HG03457 (cell line): ENCODE measurements around the gene KRTAP10-2.

Experiments used
- ATAC-seq: cut with Tn5 transposase; IDR thresholded peaks from one replicate; pipeline ENCODE4 v1.9.1; 2021; ENCODE audit warnings: moderate number of reproducible peaks; ENCODE audit not compliant: unreplicated experiment

Gene KRTAP10-2

DNA sequence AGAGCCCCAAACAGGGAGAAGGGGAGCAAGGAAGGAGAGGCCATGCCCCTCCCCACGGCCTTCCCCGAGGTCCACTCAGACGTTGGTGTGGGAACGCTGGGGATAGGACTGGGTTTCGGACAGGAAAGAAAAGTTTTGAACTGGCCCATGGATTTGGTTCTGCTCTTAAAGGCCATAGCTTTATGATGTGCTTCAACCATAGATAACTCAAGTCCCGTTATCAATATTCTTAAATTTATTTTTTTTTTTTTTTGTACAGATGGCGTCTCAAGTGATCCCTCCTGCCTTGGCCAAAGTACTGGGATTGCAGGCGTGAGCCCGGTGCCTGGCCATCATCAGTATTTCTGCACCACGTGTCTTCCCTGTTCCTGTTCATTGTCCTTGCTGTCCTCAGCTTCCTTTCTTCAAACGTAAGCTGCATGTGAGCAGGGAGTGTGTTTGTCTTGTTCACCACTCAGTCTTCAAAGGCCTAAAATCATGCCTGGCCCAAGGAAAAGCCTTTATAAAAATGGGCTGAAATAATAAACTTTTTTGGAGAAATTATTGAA is 10.5 kb downstream of the KRTAP10-2 start:
- ATAC-seq = no peak

DNA sequence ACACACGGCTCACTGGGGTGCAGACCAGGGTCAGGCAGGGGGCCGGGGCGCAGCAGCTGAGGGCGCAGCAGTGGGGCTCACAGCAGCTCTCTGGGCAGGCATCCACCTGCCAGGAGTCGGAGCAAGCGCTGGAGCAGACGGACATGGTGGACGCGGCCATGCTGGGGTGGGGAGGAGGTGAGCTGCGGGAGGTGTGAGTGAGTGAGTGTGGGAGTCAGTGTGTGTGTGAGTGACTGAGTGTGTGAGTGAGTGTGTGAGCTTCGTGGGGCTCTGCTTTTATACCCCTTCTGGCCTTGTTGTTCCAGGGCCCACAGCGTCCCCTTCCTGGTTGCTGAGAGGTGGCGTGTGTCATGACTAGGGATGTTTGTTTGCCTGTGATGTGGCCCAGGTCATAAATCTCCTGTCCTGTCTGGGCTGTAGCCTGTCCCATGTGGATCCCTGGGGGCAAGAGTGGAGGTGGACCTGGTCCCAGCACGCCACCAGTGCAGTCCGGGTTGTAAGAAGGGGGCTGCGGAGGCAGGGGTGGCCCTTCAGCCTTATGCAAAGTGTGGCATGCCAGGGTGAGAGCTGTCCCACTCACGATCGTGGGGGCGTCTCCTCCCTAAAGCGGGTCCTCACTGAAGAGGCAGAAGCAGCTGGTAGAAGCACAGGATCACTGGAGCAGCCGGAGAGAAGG is 11.2 kb downstream of the KRTAP10-2 start, which contains the start of gene KRTAP10-1:
Gene KRTAP10-1 (minus strand): TSS at position 205 of the 676 bp plus-strand sequence. CDS start 45 bp downstream, at position 160.
- no peak for ATAC-seq

DNA sequence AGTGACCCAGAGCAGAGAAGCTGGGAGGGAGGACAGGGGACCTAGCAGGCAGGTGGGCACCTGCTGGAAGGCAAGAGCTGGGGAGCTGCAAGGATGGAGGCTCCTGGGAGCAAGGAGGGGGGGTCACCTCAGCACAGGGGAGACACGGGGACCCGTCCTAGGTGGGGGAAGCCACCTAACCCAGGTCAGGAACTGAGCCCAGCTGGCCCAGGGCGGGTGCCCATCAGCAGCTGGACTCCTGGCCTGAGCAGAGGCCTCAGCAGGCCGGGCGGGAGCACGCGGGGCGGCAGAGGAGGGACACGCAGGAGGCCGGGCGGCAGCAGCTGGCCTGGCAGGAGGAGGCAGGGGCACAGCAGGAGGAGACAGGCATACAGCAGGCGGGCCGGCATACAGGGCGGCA is 12.3 kb downstream of the KRTAP10-2 start:
- ATAC-seq = no peak

DNA sequence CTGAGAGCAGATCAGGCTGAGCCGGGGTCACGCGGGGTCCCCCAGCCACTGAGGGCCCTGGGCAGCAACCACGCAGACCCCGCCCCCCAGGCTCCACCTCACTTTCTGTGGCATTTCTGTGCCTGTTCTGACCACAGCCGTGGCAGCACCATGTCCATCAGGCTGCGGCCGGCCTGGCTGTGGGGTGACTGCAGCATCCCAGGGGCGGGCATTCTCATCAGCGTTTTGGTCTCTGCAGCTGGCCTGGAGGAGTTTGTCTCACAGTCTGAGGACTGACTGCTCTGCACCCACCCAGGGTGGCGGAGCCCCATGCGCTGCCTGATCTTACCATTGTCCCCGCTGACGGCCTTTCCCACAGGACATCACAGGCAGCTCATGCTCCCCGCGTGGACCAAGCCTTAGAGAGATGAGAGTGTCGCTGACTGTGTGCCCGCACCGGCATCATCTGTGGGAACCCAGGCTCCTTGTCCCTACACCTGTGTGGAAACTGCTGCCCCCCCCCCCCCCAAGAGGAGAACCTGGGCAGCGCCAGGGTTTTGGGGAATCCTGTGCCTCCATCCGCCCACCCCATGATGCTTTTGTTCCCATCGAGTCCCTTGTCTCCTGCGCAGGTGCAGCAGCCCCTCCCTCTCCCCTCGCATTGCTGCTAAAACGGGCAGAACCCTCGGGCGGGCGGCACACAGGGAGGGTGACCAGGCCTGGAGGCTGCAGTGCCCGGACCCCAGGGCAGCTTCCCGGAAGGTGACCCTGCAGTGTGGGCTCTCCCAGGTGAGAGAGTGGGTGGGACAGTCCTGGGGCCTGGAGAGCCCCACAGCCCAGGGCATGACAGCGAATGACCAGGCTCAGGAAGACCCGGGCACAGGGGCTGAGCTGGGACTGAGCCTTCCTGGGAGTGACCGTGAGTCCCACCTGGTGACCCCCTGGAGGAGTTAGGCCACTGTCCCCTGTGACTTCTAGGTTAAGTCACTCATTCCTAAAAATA is 13.1 kb downstream of the KRTAP10-2 start:
- no peak for ATAC-seq

DNA sequence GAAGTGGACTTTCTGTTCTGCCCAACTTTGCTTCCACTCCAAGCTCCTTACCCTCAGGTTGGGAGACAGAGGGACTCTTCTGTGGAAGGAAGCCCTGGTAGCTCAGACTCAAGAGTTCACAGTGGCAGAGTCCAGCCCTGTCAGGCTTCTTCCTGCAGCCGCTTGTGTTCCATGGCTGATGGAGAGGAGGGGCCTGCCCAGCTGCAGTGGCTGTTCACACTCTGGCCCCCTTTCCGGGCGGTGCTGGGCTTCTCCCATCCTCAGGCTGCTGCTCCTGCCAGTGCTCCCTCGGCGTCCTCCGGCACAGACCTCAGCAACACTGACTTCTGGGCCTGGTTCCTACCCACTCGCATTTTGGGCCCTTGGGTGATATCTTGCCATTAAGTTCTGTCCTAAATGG is 15.3 kb downstream of the KRTAP10-2 start:
- no peak for ATAC-seq

DNA sequence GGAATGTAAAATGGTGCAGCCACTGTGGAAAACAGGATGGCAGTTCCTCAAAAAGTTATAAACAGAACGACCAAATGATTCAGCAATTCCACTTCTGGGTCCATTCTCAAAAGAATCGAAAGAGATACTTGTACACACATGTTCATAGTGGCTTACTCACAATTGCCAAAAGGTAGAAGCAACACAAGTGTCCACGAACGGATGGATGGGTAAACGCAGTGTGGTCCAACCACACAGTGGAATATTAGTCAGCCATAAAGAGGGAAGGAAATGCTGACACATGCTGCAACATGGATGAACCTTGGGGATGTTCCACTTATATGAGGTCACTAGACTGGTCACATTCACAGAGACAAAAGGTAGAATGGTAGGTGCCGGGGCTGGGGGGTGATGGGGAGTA is 16.6 kb downstream of the KRTAP10-2 start:
- ATAC-seq = no peak

DNA sequence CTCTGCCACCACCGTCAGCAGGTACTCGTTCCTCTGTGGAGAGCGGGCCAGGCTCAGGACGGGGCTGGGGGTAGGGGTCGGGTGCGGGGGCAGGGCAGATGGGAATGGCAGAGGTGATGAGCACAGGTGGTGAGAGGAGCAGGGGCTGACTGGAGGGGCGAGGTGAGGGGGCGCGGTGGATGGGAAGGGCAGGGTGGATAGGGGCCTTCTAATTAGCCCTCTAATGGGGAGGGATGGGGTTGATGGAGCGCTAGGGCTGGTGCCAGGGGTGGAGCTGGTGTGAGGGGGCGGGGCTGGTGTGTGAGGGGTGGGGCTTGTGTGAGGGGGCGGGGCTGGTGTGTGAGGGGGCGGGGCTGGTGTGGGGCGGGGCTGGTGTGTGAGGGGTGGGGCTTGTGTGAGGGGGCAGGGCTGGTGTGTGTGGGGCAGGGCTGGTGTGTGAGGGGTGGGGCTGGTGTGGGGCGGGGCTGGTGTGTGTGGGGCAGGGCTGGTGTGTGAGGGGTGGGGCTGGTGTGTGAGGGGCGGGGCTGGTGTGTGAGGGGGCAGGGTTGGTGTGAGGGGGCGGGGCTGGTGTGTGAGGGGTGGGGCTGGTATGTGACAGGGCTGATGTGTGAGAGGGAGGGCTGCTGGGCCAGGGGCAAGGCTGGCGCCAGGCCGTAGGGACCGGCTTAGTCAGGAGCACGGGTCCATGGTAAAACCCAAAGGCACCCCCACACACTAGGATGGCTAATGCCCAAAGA is 17.2 kb downstream of the KRTAP10-2 start:
- ATAC-seq = no peak

DNA sequence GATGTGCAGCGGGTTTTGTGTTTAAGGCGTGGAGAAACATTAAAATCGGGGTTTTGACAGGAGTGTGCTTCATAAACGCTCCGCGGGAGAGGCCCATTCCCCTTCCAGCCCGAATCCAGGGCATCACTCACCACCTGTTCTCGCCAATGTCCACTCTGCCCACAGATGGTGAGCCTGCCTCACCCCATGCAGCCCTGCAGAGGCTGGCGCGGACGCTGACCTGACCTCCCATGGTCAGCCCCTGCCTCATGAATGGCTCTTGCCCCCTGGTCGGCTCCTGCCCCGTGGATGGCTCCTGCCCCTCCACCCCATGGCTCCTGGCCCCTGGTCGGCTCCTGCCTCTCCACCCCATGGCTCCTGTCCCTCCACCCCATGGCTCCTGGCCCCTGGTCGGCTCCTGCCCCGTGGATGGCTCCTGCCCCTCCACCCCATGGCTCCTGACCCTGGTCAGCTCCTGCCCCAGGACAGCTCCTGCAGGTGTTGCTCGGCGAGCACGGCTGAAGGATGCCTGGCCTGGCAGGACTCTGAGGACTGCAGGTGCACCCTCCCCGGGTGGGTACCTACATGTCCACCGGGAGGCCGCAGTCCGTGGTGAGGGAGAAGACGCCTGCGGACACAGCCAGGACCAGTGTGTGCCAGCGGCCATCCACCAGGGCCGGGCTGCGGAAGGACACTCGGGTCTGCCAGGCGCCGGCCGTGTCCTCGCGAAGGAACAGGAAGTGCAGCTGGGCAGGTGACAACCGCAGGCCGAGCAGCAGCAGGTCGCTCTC is 18.0 kb downstream of the KRTAP10-2 start:
- ATAC-seq = no peak

DNA sequence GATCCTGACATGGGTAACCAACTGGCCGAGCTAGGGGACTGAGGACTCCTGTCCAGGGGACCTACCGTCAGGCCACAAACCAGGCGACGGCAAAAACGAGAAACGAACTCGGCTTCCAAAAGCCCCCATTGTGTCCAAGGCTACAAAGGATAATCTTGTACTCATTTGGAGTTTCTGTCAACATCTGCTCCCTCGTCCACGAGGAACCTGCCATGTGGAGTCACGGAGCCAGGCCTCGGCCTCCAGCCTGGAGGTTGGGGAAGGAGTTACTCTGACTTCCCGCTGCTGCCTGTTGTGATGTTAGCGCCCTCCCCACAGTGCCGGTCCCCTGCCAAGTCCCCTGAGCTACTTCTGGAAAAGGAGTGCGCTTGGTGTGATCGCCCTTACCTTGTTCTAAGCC is 18.6 kb downstream of the KRTAP10-2 start:
- no peak for ATAC-seq

DNA sequence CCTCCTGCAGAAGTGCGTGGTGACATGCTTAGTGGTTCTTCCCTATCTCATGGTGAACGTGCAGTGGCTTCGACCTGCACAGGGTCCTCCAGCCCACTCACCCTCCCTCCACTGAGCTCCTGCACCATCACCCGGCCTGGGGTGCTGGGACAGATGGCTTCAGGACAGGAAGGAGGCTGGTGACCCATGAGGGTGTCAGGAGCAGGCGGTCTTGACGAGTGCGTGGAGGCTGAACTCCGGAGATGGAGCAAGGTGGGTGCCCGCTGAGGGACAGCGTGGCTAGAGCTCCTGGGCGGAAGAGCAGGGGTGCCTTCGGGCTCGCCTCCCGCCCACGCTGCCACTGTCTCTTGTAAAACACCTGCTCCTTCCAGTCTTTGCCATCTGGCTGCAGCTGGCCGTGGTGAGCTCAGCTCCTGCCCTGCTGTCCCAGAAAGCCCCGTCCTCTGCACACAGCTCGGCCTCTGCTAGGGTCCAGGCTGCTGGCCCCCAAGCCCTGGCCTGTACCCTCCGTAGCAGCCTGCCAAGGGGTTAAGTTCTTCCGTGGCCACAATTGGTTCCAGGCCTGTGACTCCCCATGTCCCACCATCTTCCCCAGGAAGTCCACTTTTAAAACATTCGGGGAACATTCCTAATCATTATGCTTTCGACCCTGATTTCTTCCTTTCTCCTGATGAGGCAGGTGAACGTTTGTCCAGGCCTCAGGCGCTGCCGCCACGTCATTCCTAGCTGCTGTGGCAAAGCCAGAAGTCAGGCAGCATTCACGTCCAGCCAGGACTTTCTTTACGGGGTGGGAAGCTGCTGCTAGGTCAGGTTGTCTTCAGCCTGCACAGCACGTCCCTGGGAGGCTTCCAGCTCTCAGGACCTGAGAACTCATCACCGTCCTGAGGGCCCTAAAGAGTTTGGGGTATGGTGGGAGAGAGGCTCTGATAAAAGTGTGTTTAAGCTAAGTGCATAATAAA is 19.4 kb downstream of the KRTAP10-2 start:
- ATAC-seq = no peak

DNA sequence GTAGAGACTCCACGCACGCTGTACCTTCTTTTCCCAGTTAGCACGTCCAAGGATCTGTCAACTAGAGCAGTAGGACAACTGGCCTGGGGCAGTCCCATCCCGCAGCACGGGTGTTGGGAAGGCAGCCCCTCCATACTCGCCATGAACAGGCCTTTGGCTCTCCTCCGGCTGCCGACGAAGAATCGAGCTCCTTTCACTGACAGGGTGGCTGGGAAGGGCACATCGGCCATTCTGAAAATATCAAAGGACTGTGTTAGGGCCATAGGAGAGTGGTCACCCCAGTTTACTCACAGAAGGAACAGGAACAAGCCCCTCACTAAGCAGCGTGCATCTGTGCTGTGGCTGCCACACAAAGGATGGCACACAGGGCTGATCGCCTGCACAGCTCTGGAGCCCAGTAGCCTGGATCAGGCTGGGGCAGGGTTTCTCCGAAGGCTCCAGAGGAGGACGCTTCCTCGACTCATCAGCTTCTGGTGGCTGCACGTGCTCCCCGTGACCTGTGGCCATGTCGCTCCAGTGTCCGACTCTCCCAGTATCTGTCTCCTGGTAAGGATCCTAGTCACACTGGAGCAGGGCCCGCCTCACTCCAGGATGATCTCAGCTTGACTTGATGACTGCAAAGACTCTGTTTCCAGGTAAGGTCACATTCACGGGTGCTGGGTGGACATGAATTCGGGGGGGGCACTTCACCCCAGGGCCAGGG is 20.3 kb downstream of the KRTAP10-2 start:
- ATAC-seq = no peak

DNA sequence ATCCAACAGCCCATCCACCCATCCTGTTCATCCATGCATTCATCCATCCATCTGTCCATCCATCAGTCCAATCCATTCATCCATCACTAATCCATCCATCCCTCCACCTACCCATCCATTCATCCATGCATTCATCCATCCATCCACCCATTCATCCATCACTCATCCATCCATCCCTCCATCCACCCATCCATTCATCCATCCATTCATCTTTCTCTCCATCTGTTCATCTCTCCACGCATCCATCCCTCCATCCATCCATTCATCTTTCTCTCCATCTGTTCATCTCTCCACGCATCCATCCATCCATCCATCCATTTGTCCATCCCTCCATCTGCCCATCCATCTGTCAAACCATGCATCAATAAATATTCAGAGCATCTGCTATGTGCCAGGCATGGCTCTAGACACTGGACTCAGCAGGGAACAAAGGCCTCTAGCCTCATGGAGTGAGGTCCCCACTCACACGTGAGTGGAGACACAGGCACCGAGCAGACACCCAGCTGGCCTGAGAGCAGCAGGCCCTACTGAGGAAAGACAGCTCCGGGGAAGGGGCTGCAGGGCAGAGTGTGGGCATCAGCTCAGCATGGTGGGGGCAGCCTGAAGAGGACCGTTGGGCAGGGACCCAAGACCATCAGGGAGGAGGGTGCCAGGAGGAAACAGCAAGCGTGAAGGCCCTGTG is 20.9 kb downstream of the KRTAP10-2 start:
- ATAC-seq = no peak

DNA sequence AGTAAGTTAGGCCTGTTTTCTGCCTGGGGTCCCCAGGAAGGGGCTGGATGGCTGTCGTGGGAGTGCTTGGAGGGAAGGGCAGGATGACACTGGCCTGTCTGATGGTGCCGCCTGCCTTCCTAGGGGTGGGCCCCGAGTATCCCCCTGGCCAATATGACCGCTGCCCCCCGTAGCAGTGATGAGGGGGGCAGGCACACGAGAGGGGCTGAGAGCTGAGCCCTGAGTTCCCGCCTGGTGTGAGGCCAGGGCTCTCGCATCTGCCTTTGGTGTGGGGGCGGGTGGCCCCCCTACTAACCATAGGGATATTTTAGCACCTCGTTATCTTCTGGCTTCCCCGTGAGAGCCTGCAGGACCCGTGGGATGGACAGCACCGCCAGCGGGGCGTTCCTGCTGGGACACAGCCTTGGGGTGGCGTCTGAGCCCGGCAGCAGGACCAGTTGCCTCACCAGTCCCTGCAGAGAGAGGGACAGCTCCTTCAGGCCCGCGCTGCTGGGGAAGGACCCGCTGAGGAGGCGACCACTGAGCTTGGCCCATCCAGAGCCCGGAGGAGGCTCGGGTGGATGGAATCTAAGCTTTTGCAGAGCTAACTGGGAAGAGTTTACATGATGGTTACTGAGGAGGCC is 21.7 kb downstream of the KRTAP10-2 start:
- ATAC-seq = no peak

DNA sequence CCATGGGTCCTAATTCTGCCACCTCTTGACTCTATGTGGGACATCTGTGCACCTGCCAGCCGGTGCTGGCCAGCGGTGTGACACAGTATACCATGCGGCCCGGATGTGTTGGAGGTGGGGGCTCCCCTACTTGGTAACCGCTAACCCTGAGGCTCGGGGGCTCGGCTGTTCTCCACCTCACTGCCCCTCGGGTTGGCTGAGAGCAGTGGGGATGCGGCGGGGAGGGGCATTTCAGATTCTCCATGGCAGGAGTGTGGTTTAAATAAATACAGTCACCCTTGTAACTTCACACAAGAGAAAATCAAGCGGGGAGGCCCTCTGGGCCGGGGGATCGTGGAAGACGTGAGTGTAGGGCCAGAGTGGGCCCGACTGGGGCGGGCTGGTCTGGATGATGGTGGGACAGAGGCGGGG is 22.3 kb downstream of the KRTAP10-2 start:
- ATAC-seq = no peak

DNA sequence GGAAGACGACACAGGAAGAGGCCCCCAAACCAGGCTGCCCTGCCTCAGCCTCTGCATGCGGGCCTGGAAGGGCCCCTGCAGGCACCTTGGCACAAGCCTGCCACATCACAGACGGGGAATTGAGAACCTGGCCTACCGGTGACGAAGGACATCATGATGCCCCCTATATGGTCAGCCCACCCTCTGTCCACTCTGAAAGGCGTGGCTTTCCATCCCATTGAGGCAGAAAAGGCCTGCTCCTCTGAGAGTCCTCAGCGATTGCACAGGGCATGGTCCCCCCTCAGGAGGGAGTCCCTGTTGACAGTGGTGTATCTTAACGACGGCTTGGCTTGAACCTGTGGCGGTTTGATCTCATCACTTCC is 22.7 kb downstream of the KRTAP10-2 start:
- ATAC-seq = no peak

DNA sequence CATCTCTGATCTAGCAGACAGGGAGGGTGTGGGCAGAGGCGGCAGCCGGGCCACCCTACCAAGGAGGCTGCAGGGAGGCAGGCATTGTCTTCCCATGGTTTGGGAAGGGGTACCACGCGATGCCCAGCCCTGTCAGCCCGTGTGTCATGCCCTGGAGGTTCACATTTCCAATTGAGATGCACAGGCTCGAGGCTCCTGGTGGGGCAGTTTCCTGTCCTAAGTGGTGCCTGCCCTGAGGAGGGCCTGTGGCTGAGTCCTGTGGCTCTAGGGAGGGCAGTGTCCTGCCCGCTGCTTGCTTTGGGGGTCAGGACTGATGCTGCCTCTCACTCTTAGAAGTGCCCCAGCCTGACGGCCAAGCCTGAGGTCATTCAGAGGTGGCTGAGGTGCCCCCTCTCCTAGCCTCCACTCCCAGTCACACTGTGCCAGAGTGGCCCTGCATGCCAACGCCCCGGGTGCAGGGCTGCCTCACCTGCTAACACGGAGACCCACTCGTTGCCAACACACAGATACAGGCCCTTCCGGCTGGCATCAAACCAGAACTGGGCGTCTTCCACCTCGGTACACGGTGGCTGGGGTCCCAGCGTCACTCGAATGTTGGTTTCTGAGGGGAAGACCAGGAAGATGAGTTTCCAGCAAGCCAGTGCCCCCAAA is 23.2 kb downstream of the KRTAP10-2 start:
- ATAC-seq = no peak
